Smooth muscle cell (in vitro differentiated cells): ENCODE results near the gene OR4A5. TPM values are rescaled to one million over a fixed set of nuclear protein-coding genes. Genes with fewer than 3 reads are reported as not detected.
"Not testable (repeated sequence)": the region's sequence is repeated elsewhere in the genome, so short reads cannot be mapped to it uniquely, and the experiment has no call there.

Experiments
- DNase-seq: peaks from one replicate; lab custom pipeline; 2025; ENCODE audit not compliant: unreplicated experiment; lab: John Stamatoyannopoulos, UW
- H2AFZ ChIP-seq: fragments of 200-600 bp; sonication (generic); 2 replicates; pipeline ENCODE4 v1.6.0; 2016; ENCODE audit warnings: antibody characterized with exemption, low read depth, mild to moderate bottlenecking
- H3F3A ChIP-seq: fragments of 200-600 bp; sonication (generic); 2 replicates; pipeline ENCODE4 v1.6.0; 2017; ENCODE audit warnings: antibody characterized with exemption, low read depth
- H3K27ac ChIP-seq: fragments of 200-600 bp; sonication (generic); 2 replicates; pipeline ENCODE4 v1.5.1; 2016; ENCODE audit warnings: low read depth, mild to moderate bottlenecking
- H3K27me3 ChIP-seq: fragments of 200-600 bp; sonication (generic); 2 replicates; pipeline ENCODE4 v1.6.1; 2016; ENCODE audit warnings: low read depth, mild to moderate bottlenecking
- H3K36me3 ChIP-seq: fragments of 200-600 bp; sonication (generic); 2 replicates; pipeline ENCODE4 v1.5.1; 2016; ENCODE audit warnings: low read depth
- H3K4me1 ChIP-seq: fragments of 200-600 bp; sonication (generic); 2 replicates; pipeline ENCODE4 v1.5.1; 2016; ENCODE audit warnings: low read depth
- H3K4me2 ChIP-seq: fragments of 200-600 bp; sonication (generic); 2 replicates; pipeline ENCODE4 v1.6.0; 2016; ENCODE audit warnings: mild to moderate bottlenecking
- H3K4me3 ChIP-seq: fragments of 200-600 bp; sonication (generic); 2 replicates; pipeline ENCODE4 v1.5.1; 2016; ENCODE audit warnings: mild to moderate bottlenecking
- H3K79me2 ChIP-seq: fragments of 200-600 bp; sonication (generic); 2 replicates; pipeline ENCODE4 v1.6.0; 2016; ENCODE audit warnings: low read depth, mild to moderate bottlenecking
- H3K9ac ChIP-seq: fragments of 200-600 bp; sonication (generic); 2 replicates; pipeline ENCODE4 v1.6.0; 2016; ENCODE audit warnings: low read depth
- H3K9me3 ChIP-seq: fragments of 200-600 bp; sonication (generic); replicated peaks from 2 replicates; pipeline ENCODE4 v1.5.1; 2016; ENCODE audit warnings: low read depth
- H4K20me1 ChIP-seq: fragments of 200-600 bp; sonication (generic); 2 replicates; pipeline ENCODE4 v1.6.0; 2016; ENCODE audit warnings: low read depth
- WGBS: methylation state at CpG from one replicate; pipeline ENCODE4 v1.1.7; 2016; ENCODE audit warnings: low lambda C conversion rate; 5-methylcytosine and 5-hydroxymethylcytosine counted together
- polyA plus RNA-seq: library from polyadenylated mRNA; unstranded; fragments of >200 nt; fragmentation: Nextera tagmentation; extraction: Ambion mirVana; gene quantifications from 2 replicates; pipeline ENCODE4 v1.2.1, GENCODE V29; 2016
- total RNA-seq: library from RNA; depleted of rRNA; stranded (reverse); fragments of >200 nt; gene quantifications from 2 replicates; pipeline ENCODE4 v1.2.3, GENCODE V29; 2014

Gene OR4A5
- total RNA-seq (not detected in 2 replicates), polyA plus RNA-seq (not detected in 2 replicates)

- H3K9ac ChIP-seq, H3K27me3 ChIP-seq, H3K36me3 ChIP-seq, H3K4me2 ChIP-seq, DNase-seq, H2AFZ ChIP-seq, H3K79me2 ChIP-seq, H3K4me1 ChIP-seq, H3K27ac ChIP-seq, H3F3A ChIP-seq, H3K9me3 ChIP-seq, H3K4me3 ChIP-seq, H4K20me1 ChIP-seq: not testable (repeated sequence)
- WGBS, result 0% methylated on average over 1 of the region's 1 CpG
Observed at GRCh38 chr11:54706532-54706931, at the start of gene OR4A5. Gene OR4A5, plus strand, starts transcription at chr11:54706832. Its CDS starts 53 bp downstream, at chr11:54706885.

- not testable (repeated sequence) for H4K20me1 ChIP-seq, H3K4me1 ChIP-seq, H3K36me3 ChIP-seq, H3K27ac ChIP-seq, H3K9ac ChIP-seq, H3K27me3 ChIP-seq, H3K4me2 ChIP-seq, H3K79me2 ChIP-seq, H2AFZ ChIP-seq, H3K4me3 ChIP-seq, DNase-seq, H3K9me3 ChIP-seq, H3F3A ChIP-seq
- WGBS, result 61% methylated on average over 5 of the region's 5 CpGs
Observed at GRCh38 chr11:54720094-54720493, 13.5 kb downstream of the OR4A5 start.

Other genes with a start within 250 kb of the OR4A5 start
- gene OR4C46, start 102.8 kb upstream of the OR4A5 start, total RNA-seq, result not detected in 2 replicates
- not detected in 2 replicates for gene OR4C46, start 102.8 kb upstream of the OR4A5 start, polyA plus RNA-seq